Amniotic epithelial cell (primary cell): Measurements from ENCODE around the gene DIP2C.
A peak's percentile ranks its signal among the peaks of the same experiment; 100 is the strongest.

Source experiments
- DNase-seq: peaks from one replicate; pipeline ENCODE4 v3.0.0-alpha.2; 2010; ENCODE audit warnings: low read depth

Gene DIP2C

DNA sequence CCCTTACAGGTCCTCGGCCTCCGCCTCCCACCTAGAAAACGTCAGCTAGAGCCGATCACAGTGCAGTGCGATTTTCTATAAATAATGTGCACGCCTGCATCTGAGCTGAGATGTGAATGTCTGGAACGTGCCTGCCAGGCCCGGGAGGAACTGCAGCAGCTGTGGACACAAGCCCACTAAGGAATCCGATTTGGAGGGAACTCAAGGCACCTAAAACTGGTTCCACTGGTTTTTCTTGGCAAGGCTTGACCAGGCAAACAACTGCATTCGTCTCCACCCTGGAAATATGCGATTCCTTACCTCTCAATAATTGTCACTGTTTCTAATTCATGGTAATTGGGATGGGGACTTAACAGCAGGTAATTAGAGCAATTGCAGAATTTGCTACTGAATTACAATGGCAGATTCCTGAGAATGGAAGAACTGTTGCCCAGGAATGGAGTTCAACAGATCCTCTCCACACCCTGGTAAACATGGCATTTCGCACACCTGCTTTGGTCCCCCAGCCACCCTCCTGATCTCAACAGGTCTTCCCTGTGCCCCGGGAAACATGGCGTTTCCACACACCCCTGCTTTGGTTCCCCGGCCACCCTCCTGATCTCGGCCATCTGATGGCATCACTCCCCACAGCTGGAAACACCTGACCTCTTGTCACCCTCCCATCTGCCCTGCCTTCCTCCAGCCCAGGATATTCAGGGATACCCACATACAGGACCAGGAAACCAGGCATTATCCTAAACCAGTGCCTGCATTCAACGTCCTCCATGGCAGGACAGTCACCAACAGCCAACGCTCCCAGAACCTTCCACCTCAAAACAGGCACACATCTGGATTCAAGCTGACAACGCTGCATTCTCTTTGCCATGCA, 76.0 kb downstream of the DIP2C start:
- no peak for DNase-seq

- DNase-seq, result no peak
These were observed 76.8 kb downstream of the DIP2C start for GRCh38 chr10:612696-613095.

GRCh38 chr10:610642-611305, 78.7 kb downstream of the DIP2C start:
- DNase-seq, result peak; percentile 80

GRCh38 chr10:609868-610545, 79.5 kb downstream of the DIP2C start:
- DNase-seq, result no peak

DNA sequence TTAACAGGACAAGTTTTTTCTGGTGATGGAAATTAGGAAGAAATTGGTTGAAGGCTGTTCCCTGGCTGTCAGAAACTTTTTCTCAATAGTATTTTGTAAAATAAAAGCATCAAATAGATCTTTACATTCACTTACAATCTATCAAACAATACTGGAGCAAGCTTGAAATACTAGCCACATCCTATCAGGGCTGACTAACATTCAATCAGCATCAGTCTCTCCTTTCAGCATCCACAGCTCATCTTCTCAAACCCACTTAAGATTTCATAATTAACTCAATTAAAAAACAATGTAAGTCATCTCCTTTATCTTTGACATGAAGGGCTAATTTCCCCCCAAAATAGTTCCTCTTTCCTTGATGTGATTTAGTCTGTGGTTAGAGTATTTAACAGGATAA, 80.2 kb downstream of the DIP2C start:
- DNase-seq, result no peak

DNA sequence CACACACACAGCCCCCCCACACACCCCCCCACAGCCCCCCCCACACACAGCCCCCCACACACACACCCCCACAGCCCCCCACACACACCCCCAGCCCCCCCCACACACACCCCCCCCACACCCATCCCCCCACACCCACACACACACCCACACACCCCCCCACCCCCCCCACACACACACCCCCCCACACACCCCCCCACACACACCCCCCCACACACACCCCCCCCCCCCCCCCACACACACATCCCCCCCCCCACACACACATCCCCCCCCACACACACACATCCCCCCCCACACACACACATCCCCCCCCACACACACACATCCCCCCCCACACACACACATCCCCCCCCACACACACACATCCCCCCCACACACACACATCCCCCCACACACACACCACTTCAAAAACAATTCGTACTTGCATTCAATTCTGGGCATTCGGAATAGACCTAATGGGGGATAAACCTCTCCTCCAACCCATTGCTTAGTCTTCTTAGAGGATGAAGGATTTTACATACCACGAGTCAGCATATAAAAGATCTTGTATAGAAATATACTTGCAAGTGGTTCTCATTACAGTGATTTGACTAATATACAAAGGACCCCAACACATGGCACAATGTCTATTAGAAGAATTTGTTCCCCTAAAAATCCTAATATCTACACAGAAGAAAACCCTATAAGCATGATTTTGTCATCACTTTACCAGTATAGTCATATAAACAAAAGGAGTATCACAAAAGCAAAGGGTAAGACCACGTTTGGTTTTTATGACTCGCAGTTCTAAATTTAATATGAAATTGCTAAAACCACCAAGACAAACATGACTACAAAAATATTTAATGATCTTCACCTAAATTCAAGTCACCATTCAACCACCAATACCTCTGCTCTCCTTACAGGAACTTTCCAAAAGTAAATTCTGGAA, 80.9 kb downstream of the DIP2C start:
- peak; percentile 29 for DNase-seq

- DNase-seq, result no peak
These were observed 81.8 kb downstream of the DIP2C start for GRCh38 chr10:607545-608185.

DNA sequence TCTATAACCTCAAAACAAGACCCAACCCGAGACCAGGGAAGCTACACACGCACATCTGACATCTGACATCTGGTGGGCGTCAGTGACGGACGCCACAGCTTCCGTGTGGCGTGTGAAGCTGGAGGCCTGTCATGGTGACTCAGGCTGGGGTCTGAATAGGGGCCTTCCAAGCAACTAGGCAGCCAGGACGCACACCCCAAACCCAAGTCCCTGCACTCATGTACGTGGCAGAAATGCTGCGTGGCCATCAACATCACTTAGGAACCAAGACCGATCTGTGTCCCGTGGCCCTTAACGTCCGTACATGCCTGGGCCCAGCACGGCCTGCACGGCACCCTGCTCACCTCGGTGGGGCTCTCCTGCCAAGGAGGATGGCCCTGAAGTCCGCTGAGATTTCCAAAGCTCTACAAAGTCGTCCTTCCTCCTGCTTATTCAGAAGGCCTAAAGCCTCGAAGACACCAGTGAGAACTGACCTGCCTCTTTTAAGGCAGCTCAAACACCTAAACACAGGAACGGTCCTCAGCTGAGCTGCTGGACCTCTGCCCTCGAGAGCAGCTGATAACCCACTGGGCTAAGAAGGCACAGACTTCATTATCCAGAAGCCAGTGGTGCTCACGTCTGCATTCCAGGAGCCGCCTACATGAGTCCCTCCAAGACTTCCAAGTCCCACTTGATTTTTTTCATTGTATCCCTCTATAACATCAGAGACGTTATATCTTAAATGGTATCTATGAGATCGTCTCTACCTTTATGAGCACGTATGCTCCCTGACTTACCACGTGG, 82.5 kb downstream of the DIP2C start:
- DNase-seq, result no peak

DNA sequence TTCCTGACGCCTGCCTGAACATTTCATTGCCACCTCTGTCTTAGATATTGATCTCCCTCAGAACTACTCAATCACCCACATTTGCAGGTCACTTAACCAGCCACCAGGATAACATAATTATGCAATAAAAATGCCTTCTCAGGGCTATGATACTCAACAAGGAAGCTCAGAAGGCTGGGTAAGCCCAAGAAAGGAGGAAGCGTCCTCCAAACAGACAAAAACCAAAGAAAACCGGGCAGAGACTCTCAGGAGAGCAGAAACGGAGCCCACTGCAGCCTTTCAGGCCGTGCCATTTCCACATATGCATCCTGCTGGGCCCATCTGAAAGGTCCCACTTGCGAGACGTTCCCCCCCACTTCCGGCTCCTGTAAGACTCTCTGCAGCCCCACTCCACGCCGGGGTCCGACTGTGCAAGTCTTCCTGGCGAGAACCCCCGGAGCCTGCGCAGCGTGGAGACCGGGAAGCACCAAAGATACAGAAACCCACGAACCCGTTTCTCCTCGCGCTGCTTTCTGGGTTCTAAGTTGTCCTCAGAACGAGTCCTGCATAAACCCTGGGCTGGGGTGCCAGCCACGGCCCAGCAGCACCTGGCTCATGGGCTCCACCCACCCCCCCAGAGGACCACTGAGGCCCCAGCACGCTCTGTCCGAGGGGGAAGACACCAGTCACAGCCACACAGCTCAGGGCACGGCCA, 83.7 kb downstream of the DIP2C start:
- no peak for DNase-seq

- no peak for DNase-seq
These were observed 84.5 kb downstream of the DIP2C start for GRCh38 chr10:604716-605631.

DNA sequence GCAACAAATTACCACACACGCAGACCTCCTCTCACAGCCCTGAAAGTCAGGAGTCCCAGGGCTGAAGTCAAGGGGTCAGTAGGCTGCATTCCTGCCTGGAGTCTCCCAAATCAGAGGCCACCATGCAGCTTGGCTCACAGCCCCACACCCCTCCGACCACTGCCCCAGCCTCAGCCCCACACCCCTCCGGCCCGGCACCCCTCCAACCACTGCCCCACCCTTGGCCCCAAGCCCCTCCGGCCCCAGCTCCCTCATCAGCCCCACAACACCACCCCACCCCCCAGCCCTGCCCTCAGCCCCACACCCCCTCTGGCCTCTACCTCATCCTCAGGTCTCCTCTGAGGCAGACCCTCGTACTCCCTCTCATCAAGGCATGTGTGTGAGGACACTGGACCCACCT, 85.7 kb downstream of the DIP2C start:
- no peak for DNase-seq

DNA sequence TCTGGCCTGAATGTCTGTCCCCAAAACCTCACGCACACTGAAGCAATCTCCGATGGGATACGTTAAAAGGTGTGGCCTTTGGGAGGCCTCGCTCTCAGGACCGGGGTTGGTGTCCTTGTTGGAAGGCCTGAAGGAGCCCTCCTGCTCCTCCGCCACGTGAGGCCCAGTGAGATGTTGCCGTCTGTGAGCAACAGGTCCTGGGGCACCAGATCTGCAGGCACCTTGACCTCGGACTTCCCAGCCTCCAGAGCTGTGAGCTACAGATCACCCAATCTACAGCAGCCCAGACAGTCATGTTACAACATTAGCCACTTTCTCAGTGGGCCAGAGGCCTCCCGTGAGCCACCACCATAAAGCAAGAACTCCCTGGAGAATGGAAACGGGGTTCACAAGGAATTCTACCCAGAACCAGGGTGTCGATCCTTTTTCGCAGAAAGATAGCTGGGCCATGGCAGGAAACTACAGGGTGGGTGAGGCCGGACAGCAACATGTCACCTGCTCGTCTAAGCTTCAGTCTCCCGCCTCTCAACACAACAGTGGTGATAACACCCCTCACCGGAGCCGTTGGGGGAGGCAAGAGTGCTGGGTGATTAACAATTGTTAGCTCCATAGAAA, 87.0 kb downstream of the DIP2C start:
- no peak for DNase-seq

GRCh38 chr10:601660-601963, 87.9 kb downstream of the DIP2C start:
- DNase-seq, result no peak

- no peak for DNase-seq
These were observed 88.4 kb downstream of the DIP2C start for GRCh38 chr10:600876-601659.

DNA sequence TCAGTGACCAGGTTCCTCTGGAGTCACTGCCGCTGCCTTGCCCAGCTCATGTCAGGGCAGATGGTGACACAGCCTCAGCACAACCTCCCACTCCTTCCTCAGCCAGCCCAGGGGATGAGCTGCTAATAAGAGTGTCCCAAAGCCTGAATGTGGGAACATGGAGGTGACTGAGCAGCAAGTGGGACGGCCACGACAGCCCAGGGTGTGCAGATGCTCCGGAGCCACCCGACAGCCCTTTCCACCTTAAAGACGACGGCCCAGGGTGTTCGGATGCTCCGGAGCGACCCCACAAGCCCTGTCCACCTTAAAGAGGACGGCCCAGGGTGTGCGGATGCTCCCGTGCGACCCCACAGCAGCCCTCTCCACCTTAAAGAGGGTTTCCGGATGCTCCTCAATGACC, 89.2 kb downstream of the DIP2C start:
- DNase-seq, result no peak

GRCh38 chr10:599767-600166, 89.7 kb downstream of the DIP2C start:
- DNase-seq, result no peak

- peak; percentile 95 for DNase-seq
These were observed 90.9 kb downstream of the DIP2C start for GRCh38 chr10:598415-599170.
